GM21825 (cell line): ENCODE data around the gene HSD17B1.
"Not testable (repeated sequence)": the region's sequence is repeated elsewhere in the genome, so short reads cannot be mapped to it uniquely, and the experiment has no call there.

Experiments used
- ATAC-seq: cut with Tn5 transposase; IDR thresholded peaks from one replicate; pipeline ENCODE4 v1.9.1; 2021; ENCODE audit warnings: mild to moderate bottlenecking, moderate library complexity; ENCODE audit not compliant: unreplicated experiment

HSD17B1 gene

GRCh38 chr17:42552736-42553135 lies at the start of gene HSD17B1:
Gene HSD17B1 (plus strand): TSS chr17:42552923. CDS start chr17:42552934, 11 bp downstream.
- ATAC-seq, result not testable (repeated sequence)

- ATAC-seq, result no peak
Observed at GRCh38 chr17:42502926-42503325, 49.8 kb upstream of the HSD17B1 start.

GRCh38 chr17:42507671-42508070 lies 45.1 kb upstream of the HSD17B1 start:
- ATAC-seq, result no peak

GRCh38 chr17:42508426-42509165 lies 44.1 kb upstream of the HSD17B1 start:
- no peak for ATAC-seq

- ATAC-seq, result no peak
Observed at GRCh38 chr17:42509409-42509808, 43.3 kb upstream of the HSD17B1 start.

GRCh38 chr17:42509841-42510240 lies 42.9 kb upstream of the HSD17B1 start:
- no peak for ATAC-seq

- ATAC-seq, result no peak
Observed at GRCh38 chr17:42512246-42512645, 40.5 kb upstream of the HSD17B1 start.

GRCh38 chr17:42512733-42513251 lies 39.9 kb upstream of the HSD17B1 start:
- no peak for ATAC-seq

GRCh38 chr17:42513686-42514085 lies 39.0 kb upstream of the HSD17B1 start:
- no peak for ATAC-seq

- no peak for ATAC-seq
Observed at GRCh38 chr17:42514279-42514678, 38.4 kb upstream of the HSD17B1 start.

- no peak for ATAC-seq
Observed at GRCh38 chr17:42514867-42515266, 37.9 kb upstream of the HSD17B1 start.

GRCh38 chr17:42517516-42517915 lies 35.2 kb upstream of the HSD17B1 start:
- no peak for ATAC-seq

- ATAC-seq, result no peak
Observed at GRCh38 chr17:42518046-42518754, 34.5 kb upstream of the HSD17B1 start.

- ATAC-seq, result no peak
Observed at GRCh38 chr17:42518755-42519545, 33.8 kb upstream of the HSD17B1 start.

- ATAC-seq, result no peak
Observed at GRCh38 chr17:42519546-42520491, 32.9 kb upstream of the HSD17B1 start.

- ATAC-seq, result no peak
Observed at GRCh38 chr17:42520540-42520951, 32.2 kb upstream of the HSD17B1 start.

- no peak for ATAC-seq
Observed at GRCh38 chr17:42521036-42521435, 31.7 kb upstream of the HSD17B1 start.

- ATAC-seq, result no peak
Observed at GRCh38 chr17:42521666-42522262, 31.0 kb upstream of the HSD17B1 start.

- ATAC-seq, result no peak
Observed at GRCh38 chr17:42522263-42522790, 30.4 kb upstream of the HSD17B1 start.
